RCC 7860 (cell line): Measurements from ENCODE around the gene IPO5.
"Not testable (repeated sequence)": the region's sequence is repeated elsewhere in the genome, so short reads cannot be mapped to it uniquely, and the experiment has no call there.

ENCODE experiments used
- DNase-seq: peaks from one replicate; pipeline ENCODE4 v3.0.0-alpha.2; 2015; ENCODE audit warnings: low spot score
- FAIRE-seq: peaks from 2 replicates; lab custom pipeline; 2012; peaks lifted over from hg19 to GRCh38; lab: Jason Lieb, UNC

The IPO5 gene

DNA sequence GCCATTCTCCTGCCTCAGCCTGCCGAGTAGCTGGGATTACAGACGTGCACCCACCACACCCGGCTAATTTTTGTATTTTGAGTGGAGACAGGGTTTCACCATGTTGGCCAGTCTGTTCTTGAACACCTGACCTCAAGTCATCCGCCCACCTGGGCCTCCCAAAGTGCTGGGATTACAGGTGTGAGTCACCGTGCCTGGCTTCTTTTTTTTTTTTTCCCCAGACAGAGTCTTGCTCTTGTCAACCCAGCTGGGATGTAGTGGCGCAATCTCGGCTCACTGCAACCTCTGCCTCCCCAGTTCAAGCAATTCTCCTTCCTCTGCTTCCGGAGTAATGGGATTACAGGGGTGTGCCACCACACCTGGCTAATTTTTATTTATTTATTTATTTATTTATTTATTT is 51.5 kb downstream of the IPO5 start:
- not testable (repeated sequence) for DNase-seq, FAIRE-seq

DNA sequence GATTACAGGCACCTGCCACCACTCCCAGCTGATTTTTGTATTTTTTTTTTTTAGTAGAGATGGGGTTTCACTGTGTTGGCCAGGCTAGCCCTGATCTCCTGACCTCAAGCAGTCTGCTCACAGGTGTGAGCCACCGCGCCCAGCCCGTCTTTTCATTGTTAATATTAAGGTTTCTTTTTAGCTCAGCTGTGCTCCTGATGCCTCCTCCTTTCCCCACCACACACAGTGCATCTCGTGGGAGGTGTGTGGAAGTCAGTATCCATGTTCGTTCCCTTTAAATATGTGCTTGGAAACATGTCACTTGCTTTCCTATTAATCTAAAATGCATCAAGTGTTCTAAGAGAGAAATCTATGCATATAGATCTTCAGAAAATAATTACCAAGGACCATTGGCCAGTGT is 53.5 kb downstream of the IPO5 start:
- no peak for DNase-seq
- FAIRE-seq: no peak

DNA sequence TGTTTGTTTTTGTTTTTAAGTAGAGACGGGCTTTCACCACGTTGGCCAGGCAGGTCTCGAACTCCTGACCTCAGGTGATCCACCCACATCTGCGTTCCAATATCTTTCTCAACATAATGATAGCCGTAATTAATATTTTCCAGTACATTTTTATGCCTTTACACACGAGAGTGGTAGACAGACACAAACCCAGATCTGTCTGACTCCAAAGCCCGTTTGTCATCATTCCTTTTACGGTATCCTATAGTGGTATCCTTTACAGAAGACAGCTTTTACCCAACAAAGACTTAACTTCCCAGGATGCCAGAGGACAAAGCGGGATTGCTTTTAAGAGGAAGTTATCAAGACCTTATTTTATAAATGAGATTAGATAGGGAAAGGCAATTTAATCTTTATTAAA is 59.8 kb downstream of the IPO5 start:
- DNase-seq: no peak
- no peak for FAIRE-seq

DNA sequence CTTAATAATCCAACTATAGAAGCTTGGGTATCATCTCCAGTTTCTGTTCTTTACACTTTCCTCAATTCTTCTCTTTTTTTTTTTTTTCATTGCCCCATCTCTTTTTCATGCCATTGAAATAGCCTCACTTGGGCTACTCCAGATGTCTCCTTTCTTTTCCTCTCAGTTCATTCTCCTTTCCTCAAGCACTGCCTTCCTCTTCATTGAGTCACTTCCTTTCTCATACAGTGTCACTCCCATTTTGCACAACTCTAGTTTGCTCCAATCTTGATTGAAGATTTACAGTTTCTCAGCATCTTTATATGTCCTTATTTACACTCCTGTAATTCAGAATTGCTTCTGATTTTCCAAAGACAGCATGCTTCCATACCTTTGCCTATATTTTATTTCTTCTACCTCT is 61.3 kb downstream of the IPO5 start:
- peak; percentile 7 for DNase-seq
- FAIRE-seq: no peak

DNA sequence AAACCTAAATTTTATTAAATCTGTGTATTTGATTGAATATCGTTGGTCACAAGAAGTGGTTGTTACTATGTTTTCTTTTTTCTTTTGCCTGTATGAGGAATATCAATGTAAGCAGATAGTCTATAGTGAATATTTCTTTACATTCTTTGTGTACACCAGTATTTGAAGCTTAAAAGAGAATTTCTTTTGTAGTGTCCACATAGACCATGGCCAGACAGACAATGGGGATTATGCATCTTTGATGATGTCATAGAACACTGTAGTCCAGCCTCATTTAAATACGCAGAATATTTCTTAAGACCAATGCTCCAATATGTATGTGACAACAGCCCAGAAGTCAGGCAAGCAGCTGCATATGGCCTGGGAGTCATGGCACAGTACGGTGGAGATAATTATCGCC is 64.8 kb downstream of the IPO5 start:
- DNase-seq (no peak), FAIRE-seq (no peak)

DNA sequence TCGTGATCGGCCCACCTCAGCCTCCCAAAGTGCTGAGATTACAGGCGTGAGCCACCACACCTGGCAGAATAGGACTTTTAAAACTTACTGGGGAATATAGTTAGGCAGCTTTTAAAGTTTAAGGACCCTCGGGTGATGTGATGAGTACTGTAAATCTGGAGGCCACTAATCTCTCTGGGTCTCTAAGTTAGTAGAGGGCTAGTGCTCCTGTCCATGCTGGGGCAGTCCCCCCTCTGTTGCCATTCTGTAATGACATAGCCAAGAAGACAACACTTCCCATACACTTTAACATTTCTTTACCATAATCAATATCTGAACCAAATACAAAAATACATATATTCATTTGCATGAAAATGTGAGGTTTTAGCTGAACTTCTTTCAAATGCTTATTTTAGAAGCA is 65.7 kb downstream of the IPO5 start:
- no peak for FAIRE-seq
- DNase-seq: no peak

DNA sequence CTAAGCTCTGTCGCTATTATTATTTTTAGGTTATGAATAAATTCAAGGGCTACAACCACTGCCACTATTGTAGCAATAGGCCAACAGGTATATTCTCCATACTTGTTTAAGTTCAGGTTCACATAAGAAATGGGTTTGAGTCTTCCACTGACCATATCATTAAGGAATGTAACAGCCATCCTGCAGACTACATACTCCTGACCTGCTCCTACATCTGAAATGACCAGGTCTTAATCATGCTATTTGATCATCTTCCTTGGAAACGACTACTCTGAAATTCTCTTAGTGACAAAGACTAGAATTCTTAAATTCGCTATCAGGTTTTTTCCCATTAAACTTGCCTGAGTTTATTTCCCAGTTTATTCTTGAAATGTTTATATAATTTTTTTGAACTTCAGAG is 66.8 kb downstream of the IPO5 start:
- no peak for DNase-seq
- no peak for FAIRE-seq

DNA sequence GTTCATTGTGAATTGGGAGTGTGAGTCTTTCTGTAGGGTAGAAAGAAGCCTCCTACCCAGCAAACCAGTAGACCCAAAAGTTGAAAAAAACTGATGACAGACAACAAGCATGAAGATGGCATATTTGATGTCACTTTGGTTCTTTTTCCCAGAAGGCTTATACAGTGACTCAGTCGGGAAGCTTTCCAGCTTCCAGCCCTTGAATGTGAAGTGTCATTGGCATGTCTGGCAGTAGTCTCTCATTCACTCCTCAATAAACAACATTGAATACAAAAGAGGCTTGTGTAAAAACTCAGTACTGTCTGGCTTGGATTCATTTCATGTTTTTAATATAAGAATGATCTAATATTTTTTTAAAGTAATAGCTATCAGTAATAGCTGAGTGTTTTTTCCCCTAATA is 68.7 kb downstream of the IPO5 start:
- DNase-seq: no peak
- FAIRE-seq: no peak

DNA sequence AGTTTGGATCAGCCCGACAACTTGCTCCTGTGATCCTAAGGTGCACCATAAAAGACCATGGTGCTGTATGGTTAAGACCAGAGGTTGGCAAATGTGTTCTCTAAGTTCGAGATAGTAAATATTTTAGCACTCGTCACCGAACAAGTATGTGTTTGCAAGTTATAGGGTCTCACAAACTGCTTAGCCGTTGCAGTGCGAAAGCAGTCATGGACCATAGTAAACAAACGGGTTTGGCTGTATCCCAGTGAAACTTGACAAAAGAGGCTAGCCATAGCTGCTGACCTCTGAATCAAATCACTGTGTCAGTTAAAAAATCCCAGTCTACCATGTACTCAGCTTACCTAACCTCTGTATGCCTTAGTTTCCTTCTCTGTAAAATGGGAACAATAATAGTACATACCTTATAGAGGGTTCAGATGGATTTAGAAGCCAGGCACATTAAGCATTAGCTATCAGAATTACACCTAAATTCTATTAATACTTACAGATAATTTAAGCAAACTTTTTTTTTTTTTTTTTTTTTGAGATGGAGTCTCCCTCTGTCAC is 72.1 kb downstream of the IPO5 start:
- DNase-seq (no peak), FAIRE-seq (no peak)

DNA sequence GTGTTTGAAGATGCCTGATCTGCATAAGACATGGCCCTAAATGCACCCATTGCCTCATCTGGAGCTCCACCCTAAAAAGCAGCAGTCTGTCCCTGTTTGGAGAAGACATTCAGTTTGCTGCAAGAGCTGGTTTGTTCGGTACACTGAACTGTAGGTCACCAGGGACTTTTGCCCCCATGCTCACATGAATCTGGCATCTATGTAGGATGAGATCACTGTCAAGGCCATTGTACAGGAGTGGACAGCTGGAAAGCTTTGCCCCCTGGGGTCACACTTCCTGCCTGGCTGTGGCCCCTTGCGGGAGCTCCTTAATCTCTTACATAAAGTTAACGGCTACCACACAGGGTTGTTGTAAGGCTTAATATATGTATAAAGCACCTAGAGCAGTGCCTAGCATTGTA is 73.0 kb downstream of the IPO5 start:
- FAIRE-seq (no peak), DNase-seq (no peak)

DNA sequence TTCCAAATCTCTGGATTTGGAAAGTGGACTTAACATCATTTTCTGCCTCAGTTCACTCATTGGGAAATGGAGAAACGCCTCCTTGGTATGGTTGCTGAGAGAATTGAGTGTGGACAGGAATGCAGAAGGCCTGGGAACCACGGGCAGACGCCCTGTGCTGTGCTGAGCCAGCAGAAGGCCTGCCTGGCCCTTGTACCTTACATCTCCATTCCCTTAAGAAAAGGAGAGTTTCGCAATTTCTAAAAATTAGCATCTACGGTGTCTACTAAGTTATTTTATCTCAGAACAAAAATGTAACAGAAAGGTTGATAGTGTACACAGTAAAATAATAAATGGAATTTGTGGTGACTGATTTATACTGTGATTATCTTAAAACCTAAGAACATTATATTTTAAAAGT is 78.7 kb downstream of the IPO5 start:
- FAIRE-seq (no peak), DNase-seq (no peak)

DNA sequence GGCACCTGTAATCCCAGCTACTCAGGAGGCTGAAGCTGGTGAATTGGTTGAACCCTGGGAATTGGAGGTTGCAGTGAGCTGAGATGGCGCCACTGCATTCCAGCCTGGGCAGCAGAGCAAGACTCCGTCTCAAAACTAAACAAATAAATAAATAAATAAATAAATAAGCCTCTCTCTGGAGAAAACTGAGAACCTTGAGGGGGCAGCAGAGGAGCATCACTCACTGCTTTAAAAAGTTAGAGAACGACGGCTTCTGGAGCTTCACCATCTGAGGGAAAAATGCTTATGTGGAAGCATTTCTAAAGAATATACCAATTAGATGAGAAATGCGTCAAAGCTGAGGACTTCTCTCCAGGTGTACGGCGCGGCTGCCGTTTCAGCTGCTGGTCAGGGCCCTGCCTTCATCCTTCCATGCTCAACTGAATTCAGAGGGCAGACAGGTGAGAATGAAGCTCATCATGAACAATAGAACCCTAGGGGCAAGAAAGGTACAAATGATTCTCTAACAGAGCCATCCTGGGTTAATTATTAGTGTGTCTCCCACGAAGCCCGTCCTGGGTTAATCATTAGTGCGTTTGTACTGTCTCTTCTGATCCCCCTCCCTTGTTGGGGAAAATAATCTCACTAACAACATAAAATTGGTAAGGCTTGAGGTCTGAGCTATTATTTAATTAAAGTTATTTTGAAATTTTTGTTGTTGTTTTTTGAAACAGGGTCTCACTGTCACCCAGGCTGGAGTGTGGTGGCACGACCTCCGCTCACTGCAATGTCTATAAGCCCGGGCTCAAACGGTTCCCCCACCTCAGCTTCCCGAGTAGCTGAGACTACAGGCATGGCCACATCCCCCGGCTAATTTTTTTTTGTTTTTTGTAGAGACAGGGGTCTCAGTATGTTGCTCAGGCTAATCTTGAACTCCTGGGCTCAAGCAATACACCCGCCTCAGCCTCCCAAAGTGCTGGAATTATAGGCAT is 80.1 kb downstream of the IPO5 start:
- DNase-seq (peak; percentile 17), FAIRE-seq (no peak)

DNA sequence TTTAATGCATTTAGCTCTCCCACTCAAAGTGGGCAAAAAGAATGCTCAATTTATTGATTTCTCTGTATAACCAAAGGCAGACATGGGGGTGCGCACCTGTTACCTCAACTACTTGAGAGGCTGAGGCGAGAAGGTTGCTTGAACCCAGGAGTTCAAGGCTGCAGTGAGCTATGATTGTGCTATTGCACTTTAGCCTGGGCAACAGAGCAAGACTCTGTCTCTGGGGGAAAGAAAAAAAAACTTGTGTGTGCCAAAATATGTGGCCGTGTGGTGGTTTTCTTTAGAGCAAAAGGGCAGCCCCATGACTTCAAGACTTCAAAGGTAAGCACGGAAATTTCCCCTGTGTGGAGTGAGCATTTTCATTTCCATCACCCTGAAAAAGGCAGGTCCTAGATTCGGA is 81.9 kb downstream of the IPO5 start:
- DNase-seq: no peak
- FAIRE-seq: no peak

DNA sequence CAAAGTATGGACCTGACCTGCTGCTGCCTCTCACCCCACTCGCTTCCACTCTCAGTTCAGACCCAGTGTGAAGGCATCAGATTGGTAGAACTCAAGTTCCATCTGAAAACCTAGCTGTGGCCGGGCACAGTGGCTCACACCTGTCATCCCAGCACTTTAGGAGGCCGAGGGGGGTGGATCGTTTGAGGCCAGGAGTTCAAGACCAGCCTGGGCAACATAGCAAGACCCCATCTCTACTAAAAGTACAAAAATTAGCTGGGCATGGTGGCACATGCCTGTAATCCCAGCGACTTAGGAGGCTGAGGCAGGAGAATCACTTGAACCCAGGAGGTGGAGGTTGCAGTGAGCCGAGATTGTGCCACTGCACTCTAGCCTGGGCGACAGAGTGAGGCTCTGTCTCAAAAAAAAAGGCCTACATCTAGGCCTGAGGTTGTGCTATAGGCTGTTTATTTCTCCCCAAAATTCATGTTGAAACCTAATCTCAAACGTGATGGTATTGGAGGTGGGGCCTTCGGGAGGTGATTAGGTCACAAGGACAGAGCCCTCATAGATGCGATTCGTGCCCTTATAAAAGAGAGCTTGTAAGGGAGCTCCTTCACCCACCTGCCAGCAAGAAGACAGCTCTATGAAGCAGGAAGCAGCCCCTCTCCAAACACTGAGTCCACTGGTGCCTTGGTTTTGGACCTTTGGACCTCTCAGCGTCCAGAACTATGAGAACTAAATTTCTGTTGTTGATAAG is 83.3 kb downstream of the IPO5 start:
- not testable (repeated sequence) for DNase-seq, FAIRE-seq

DNA sequence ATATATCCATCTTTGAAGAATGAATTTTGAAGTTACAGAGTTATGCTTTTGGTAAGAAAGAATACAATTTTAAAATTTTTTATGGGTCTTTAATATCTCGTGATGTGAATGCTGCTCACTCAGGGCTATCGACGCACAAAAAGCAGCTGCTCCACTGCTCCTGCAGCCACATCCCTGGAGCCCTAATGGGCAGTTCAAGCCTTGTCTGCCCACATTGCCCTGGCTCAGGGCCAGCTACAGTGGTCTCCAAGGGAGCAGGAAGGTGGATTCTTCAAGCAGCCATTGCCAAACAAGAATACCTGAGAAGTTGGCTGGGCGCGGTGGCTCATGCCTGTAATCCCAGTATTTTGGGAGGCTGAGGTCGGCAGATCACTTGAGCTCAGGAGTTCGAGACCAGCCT is 85.8 kb downstream of the IPO5 start:
- DNase-seq (no peak), FAIRE-seq (no peak)

DNA sequence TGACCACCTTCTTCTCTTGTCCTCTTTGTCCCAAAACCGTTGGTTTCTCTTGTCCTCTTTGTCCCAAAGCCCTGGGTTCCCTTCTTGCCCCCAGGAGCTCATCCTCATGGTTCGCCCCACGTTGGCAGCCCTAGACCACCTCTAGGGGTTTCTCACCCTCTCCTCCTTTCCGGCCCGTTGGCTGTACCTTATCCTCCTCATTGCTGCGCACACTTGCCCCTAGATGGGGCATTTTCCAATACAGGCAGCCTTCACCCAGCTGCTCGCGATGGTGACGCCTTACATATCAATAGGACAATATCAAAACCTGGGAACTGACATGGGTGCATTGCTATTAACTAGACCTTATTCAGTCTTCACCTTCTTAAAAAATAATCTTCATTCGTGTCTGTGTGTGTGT is 86.5 kb downstream of the IPO5 start:
- DNase-seq: no peak
- no peak for FAIRE-seq

DNA sequence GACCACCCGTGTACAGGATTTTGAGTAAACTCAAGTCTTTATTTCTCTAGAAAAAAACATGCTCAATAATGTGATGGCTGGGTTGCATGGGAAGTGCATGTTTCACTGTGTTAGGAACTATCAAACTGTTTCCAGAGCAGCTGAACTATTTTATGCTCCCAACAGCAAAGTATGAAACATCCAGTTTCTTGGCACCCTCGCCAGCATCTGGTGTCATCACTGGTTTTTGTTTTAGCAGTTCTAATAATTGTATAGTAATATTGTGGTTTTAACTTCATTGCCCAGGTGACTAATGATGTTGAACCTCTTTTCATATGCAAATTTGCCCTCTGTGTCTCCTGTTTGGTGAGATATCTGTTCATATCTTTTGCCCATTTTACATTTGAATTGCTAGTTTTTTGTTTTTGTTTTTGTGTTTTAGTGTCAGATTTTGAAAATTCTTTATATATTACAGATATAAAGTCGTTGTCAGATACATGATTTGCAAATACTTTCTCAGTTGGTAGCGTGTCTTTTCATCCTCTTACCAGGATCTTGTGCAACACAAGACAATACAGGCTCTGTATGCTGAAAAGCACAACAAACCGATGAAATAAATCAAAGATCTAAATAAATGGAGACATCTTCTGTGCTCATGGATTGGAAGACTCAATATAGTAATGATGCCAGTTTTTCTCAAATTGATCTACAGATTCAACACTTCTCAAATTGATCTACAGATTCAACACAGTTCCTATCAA is 87.8 kb downstream of the IPO5 start:
- no peak for DNase-seq
- FAIRE-seq: no peak

DNA sequence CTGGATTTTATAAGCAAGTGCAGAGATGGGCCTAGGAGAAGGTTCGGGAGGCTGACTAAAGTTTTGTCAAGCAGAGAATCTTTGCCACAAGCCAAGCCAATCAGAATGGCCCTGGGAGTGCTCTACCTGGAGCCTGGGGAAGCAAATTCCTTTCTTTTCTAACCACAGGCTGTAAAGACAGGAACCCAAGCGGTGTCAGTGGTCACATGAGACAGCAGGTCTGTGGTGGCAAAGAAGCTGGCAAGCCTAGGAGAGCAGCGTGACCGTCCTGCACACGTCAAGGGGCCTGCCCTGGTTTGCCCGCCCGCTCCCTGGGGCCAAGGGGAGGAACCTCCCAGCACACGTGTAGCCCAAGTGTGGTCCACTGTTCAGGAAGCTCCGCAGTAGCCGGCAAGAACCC is 90.8 kb downstream of the IPO5 start:
- FAIRE-seq (no peak), DNase-seq (no peak)

DNA sequence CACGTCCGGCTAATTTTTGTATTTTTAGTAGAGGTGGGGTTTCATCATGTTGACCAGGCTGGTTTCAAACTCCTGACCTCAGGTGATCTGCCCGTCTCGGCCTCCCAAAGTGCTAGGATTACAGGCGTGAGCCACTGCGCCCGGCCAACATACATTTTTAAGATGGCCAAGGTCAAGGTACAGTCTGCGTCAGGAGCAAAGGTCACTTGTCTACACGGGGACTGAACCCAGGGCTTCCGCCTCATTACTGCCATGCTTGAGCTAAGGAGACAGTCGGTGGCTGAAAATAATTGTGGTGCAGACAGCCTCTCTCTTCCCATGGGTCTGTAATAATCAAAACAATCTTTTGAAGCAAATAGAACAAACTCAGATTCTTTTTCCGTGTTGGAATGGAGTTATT is 94.3 kb downstream of the IPO5 start:
- not testable (repeated sequence) for DNase-seq, FAIRE-seq

DNA sequence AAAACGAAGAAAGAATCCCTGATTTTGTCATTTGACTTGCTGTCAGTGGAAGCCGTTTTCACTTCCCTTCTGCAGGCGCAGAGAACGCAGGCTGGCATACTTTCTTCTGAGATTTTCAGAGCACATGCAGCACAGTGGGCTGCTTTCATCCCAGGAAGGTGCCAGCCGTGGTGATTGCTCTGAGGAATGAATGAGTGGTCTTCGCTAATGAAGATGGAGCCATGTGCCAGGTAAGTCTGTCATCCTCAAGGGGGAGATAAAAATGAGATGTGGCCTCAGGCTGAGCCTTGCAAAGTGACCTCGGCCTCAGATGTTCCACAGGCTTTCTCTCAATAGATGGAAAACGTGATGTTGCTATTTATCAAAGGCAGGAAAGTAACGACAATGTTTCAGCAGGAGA is 94.8 kb downstream of the IPO5 start:
- no peak for FAIRE-seq
- no peak for DNase-seq

DNA sequence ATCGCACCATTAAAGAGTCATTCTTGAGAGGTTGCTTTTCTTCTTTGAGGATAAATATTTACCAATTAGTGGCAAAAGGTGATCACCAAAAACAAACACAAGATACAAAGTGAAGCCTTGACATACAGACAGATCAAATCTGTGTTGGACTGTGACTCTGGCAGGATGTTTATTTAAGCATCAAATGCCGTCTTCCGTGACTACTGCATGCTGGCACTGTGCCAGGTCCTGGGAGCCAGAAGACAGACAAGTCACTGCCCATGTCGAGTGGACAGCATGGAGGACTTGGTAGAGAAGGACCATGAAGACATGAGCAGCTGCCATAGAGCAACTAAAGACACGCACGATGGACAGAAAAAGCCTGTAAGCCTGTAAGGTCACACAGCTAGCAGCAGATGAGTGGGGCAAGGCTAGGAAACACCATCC is 96.6 kb downstream of the IPO5 start:
- DNase-seq (no peak), FAIRE-seq (no peak)
